Measurements from ENCODE around the gene CRISPLD2.

CRISPLD2 gene

GRCh38 chr16:84907051-84907450 is 87.3 kb downstream of the CRISPLD2 start:
- DNase-seq (ENCODE audit: low read depth in 1 of 2, low spot score in 1 of 2) = no peak

GRCh38 chr16:84907575-84907974 is 87.8 kb downstream of the CRISPLD2 start:
- no peak for DNase-seq (ENCODE audit: low read depth in 1 of 2, low spot score in 1 of 2)

- DNase-seq (ENCODE audit: low read depth in 1 of 2, low spot score in 1 of 2) = no peak
Measured at GRCh38 chr16:84909476-84910085, 89.8 kb downstream of the CRISPLD2 start.

DNA sequence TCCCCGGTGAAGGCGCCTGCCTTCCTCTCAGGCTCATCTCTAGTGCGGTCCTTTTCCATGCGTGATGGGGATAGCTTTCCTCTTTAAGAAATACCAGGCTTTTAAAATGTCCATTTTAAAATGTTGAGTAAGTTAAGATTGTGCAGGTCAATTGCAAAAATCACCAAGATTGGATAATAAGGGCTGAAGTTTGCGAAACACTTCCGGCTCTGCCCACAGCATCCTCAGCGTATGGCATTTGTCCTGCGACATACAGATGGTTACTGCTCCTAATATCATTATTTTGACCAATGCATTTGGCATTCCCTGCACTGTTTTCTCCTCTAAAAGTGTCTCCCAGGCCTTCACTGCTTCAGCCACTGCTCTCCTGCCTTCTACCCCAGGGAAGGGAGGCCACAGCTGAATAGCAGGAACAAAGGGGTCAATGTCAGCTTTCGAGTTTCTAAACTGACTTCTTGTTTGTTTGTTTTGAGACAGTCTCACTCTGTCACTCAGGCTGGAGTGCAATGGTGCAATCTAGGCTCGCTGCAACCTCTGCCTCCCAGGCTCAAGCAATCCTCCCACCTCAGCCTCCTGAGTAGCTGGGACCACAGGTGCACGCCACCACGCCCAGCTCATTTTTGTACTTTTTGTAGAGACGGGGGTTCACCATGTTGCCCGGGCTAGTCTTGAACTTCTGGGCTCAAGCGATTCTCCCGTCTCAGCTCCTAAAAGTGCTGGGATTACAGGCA is 91.9 kb downstream of the CRISPLD2 start:
- DNase-seq (ENCODE audit: low read depth in 1 of 2, low spot score in 1 of 2) = no peak

DNA sequence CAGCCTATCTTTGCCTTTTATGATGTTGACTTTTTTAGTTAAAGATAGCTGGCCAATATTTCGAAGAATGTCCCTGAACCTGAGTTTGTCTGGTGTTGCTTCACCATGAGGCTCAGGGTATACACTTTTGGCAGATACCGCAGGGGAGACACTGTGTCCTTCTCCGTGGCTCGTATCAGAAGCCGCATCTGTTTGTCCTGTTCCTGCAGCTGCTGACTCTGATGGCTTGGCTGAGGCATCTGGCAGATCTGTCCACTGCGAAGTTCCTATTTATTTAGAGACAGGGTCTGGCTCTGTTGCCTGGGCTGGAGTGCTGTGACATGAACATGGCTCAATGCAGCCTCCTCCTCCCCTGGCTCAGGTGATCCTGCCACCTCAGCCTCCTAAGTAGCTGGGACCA is 93.5 kb downstream of the CRISPLD2 start:
- no peak for DNase-seq (ENCODE audit: low read depth in 1 of 2, low spot score in 1 of 2)

GRCh38 chr16:84914273-84914672 is 94.5 kb downstream of the CRISPLD2 start:
- DNase-seq (ENCODE audit: low read depth in 1 of 2, low spot score in 1 of 2) = no peak

- DNase-seq (ENCODE audit: low read depth in 1 of 2, low spot score in 1 of 2) = no peak
Measured at GRCh38 chr16:84916178-84916577, 96.4 kb downstream of the CRISPLD2 start.

DNA sequence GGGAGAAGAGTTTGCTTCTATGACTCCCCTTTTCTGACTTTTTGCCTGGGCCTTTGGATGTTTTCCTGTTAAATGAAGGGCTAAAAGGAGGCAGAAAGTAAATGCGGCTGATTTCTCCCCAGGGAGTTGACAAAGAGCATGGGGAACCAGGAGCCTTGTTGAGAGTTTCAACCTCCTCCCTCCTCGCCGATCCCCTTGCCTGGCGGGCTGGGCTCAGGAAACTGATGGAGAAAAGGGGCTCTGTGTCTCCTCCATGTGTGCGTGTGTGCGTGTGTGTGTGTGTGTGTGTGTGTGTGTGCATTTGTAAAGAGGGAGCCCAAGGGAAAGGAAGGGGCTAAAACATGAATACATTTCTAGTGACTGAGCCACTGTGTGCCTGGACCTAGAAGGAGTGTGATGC is 97.1 kb downstream of the CRISPLD2 start:
- no peak for DNase-seq (ENCODE audit: low read depth in 1 of 2, low spot score in 1 of 2)

- no peak for DNase-seq (ENCODE audit: low read depth in 1 of 2, low spot score in 1 of 2)
Measured at GRCh38 chr16:84917492-84917891, 97.7 kb downstream of the CRISPLD2 start.

- DNase-seq (ENCODE audit: low read depth in 1 of 2, low spot score in 1 of 2) = no peak
Measured at GRCh38 chr16:84918006-84918909, 98.5 kb downstream of the CRISPLD2 start.

DNA sequence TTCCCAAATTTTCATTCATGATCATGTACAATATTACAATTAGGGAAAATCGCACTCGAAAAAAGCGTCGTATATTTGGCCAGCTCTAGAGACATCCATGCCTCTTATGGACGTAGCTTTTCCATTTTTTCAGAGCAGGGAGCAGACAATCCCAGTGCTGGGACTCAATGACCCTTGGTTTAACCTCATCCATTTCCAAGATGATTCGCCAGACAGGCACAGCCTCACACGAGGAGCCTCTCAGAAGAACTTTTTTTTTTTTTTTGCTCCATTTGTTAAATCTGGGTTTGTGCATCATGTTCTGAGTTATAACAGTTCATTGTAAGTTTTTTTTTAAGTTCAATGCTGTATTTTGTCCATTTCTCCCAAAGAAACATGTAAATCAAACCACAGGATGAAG is 99.5 kb downstream of the CRISPLD2 start:
- DNase-seq (ENCODE audit: low read depth in 1 of 2, low spot score in 1 of 2) = no peak

DNA sequence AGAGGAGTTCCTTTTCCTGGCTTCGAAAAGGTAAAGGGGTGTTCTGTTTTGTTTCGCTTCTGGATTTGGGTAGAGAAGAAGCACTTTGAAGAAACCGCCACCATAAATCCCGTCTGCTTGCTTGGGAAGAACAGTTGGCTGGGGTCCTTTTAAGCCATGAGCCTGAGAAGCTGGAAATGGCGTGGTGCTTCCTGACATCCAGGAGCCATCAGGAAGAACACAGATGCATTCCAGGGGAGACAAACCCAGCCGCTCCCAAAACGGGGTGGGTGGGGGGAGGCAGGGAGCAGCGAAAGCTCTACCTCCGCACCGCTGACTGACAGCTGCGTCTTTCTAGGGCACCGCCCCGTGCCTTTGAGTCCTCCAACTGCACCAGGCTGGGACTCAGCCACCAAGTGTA is 99.9 kb downstream of the CRISPLD2 start:
- no peak for DNase-seq (ENCODE audit: low read depth in 1 of 2, low spot score in 1 of 2)

GRCh38 chr16:84920333-84920732 is 100.5 kb downstream of the CRISPLD2 start:
- no peak for DNase-seq (ENCODE audit: low read depth in 1 of 2, low spot score in 1 of 2)

- DNase-seq (ENCODE audit: low read depth in 1 of 2, low spot score in 1 of 2) = no peak
Measured at GRCh38 chr16:84922351-84923120, 102.8 kb downstream of the CRISPLD2 start.

GRCh38 chr16:84924331-84925091 is 104.7 kb downstream of the CRISPLD2 start:
- DNase-seq (ENCODE audit: low read depth in 1 of 2, low spot score in 1 of 2) = no peak

DNA sequence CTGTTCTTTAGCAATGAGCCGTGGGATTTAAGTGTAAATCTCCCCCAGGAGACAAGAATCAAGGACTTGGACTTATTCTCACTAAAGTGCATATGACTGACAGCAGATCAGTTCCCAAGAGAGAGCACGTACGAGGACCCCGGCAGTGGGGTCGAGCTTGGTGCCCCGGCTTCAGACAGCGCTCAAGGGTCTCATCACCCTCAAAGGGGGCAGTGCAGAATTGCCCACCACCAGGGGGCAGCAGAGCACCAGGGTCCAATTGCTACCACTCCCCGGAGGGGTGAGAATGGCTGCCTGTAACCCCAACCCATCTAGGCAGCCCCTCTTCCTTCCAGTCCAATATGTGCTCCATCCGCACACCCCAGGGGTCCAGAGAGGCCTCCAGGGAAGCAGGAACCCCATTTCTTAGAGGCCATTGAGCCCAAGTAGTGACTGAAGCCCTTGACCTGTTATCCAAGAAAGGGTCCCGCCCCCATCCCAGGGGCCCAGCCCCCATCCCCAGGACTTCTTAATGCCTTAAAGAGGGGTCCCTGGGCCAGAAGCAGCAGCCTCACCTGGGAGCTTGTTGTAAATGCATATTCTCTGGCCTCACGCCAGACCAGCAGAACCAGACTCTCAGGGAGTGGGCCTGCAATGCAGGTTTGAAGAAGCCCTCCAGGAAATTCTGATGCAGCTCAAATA is 105.4 kb downstream of the CRISPLD2 start:
- peak; percentile 48 to 57 for DNase-seq (ENCODE audit: low read depth in 1 of 2, low spot score in 1 of 2)

DNA sequence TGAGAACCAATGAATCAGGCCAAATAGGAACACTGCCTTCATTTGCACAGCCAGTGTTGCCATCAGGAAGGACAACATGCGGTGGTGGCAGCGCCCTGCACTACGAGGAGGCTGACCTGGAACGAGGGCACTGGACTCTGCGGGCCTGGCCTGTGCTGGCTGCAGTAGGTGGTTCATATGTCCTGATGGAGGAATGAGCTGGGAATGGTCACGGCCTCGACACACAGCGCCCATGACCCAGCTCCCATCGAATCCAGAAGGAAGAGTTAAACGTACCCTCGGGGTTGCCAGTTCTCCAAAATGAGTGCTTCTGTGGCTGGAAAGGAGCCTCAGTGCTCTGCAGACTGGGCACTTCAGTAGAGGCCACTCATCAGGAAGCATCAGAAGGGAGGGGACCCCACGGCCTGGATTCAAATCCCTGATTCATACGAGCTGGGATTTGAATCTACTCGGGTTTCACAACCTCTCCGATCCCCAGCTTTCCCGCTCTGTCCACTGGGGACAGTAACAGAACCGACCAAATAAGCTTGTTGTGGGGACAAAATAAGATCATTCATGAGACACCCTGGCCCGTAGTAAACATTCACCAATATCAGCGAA is 106.1 kb downstream of the CRISPLD2 start:
- DNase-seq (ENCODE audit: low read depth in 1 of 2, low spot score in 1 of 2) = no peak

GRCh38 chr16:84926462-84926861 is 106.7 kb downstream of the CRISPLD2 start:
- no peak for DNase-seq (ENCODE audit: low read depth in 1 of 2, low spot score in 1 of 2)
